ENCODE results near the gene AMPH.

Gene AMPH

DNA sequence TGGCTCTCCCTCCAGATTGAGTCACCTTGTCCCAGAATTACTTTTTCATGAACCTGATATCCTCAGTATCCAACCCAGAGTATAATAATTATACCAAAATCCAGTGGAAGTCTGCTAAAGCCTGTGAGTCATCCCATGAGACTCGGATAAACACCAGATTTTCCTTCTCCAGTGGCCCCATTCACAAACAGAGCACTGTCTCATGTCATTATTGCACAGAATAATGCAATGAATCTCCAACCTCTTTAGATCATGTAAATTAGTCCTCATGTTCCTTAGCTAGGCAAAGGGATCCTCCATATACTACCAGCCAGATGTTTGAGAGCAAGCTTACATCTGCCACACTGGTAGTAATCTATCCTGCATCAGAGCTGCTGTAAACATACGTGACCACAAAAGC is 89.0 kb downstream of the AMPH start:
- DNase-seq (ENCODE audit: low read depth): no peak

DNA sequence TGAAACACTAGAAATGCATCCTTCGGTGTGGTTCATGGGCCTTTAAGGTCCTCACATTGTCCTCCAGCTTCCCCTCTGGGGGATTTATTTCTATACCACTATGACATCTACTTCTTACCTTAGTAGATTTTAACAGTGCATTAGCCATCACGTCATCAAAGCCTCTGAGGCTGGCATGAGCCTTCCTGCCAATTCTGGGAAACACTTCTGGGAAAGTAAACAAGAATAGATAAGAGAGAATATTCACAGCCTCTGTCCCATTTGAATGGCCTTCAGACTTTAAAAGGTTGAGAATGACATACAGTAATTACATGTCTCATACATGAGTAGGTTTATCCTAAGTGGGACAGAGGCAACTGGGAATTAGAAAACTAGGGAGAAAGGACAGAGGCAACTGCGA is 89.7 kb downstream of the AMPH start:
- DNase-seq (ENCODE audit: low read depth): no peak

DNA sequence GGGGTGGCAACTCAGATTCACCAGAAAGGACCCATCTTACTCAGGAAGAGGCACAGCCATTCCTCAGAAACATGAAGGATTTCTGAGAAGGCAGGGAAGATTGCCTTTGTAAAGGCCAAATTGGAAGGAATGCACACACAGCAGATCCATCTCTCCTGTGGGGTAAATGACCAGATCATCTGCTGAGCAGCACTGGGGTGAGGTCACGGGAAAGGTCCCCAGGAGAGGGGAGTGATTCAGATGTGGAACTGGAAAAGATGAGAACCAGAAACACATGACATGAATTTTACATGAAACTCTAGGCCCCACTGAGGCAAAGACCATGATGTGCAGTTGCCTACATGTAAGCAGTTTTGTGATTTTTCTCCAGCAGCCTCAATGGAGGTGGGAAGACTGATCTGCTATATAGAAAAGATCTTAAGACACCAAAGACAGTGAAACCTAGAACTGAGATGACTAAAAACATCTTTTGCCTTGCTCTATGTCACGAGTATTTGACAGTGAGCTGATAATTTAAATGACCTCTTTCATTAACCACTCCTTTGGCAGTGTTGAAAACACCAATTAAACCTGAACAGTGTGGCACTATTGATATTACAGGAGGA is 91.6 kb downstream of the AMPH start:
- no peak for DNase-seq (ENCODE audit: low read depth)

DNA sequence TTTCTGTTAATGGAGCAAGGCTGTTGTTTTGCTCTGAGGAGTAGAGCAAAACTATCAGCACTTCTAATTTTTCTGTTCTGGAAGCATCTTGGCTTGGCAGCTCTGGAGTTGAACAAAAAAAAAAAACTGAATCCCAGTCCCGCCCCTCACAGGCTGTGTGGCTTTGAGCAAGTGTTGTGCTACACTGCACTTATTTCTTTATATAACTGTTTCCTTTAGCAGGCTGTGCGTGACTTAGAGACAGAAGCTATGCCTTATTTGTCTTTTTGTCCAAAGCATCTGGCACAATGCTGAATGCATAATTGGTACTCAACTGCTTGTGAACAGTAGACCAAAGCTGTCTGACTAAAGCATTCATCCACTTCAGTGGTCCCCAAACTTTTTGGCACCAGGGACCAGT is 96.1 kb downstream of the AMPH start:
- DNase-seq (ENCODE audit: low read depth): no peak

DNA sequence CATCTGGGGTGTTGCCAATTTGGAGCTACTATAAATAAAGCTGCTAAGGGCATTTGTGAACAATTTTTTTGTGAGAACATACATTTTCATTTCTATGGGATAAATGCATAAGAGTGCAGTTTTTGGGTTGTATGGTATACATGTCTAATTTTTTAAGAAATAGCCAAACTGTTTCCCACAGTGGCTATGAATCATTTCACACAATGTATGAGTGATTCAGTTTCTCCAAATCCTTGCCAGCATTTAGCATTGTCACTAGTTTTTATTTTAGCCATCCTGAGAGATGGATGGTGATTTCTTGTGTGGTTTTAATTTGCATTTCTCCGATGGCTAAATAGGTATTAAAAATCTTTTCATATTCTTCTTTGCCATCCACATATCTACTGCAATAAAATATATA is 105.3 kb downstream of the AMPH start:
- DNase-seq (ENCODE audit: low read depth): no peak

DNA sequence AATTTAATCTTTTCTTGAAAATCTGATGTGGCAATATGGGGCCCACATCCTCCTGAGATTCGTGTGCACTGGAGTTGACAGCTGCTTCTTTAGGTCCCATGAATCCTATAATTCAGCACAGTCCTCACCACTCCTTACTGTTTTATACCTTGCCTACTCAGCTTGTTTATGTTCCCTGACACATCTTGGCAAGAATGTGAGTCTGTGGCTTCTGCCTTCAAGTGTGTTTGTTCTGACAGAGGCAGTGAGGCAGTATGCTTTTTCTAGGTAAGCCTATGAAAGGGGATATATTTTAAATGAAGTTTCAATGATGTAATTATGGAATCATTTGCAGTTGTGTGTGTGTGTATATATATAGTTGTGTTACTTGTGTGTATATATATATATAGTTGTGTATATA is 106.4 kb downstream of the AMPH start:
- DNase-seq (ENCODE audit: low read depth): no peak

DNA sequence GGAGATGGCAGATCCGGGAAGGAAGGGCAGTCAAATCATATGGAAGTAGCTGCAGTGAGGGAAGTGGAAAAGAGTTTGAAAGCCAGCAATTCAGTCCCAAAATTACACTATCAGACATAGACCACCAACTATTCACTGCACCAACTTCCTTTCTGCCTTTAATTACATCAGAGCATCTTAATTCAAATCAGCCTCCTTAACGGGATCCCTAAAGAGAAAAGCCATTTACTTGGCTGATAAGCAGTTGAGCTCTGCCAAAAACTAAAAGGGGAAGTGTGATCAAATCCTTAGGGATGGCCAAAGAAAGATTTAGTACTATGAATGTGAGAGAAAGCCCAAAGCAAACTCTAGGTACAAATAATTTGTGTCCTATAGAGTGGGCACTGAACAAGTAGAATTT is 110.4 kb downstream of the AMPH start:
- no peak for DNase-seq (ENCODE audit: low read depth)

DNA sequence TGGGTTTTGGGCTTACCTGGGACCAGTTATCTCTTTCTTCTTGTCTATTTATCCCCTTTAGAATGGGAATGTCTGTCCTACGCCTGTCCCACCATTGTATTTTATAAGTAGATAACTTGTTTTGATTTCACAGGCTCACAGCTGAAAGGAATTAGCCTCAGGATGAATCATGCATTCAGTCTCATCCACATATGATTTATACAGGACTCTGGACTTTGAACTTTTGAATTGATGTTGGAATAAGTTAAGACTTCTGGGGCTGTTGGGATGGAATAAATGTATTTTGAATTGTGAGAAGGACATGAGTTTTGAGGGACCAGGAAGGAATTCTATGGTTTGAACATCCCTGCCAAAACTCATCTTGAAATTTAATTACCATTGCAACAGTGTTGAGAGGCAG is 112.6 kb downstream of the AMPH start:
- DNase-seq (ENCODE audit: low read depth): no peak

DNA sequence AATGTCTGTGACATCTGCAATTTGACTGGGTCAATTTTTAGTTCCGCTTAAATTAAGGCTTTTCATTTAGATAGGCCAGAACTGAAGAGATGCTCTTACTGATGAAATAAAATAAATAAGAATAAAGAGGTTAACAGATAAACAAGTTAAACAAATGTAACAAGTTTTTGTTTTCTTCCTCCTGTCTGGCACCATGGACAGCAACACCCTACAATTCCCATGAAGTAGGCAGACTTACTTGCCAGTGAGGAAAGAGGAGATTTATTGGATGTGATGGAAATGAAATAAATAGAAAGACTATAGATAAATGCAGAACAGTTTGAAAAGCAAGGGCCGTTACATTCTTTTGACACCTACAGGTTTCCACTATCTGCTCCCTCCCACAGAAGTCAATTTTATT is 118.5 kb downstream of the AMPH start:
- no peak for DNase-seq (ENCODE audit: low read depth)

DNA sequence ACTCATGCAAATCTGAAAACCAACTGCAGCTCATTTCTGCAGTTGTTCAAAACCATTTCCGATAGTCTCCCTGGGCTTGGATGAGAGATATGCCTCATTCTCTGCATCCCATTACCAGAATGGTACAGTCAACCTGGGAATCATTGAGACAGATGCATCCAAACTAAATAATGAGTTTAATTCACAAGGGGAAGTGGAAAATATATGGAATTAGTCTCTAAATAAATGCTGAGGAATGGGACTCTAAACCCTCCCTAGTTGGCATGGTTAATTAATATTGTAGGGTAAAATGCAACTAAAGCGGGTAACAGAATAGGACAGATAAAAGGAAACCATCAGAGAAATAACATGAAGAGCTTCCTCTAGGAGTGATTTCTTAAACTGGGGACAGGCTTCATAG is 118.9 kb downstream of the AMPH start:
- no peak for DNase-seq (ENCODE audit: low read depth)

DNA sequence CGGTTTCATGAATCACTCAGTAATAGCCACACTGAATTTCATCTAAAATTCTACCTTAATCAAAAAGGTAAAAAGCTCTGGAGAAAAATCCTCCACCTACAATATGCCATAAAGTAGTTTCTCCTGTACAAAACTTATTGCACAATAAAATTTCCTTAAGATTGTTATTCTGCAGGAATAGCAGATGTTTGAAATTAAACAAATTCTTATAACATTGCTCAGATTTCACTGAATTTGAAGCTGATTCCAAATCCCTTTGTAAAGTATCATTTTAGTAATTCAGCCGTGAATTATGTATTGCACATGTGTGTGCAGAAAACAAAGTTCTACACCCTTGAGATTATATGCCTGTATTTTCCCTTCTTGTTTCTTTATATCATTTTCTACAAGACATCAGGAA is 123.8 kb downstream of the AMPH start:
- no peak for DNase-seq (ENCODE audit: low read depth)

DNA sequence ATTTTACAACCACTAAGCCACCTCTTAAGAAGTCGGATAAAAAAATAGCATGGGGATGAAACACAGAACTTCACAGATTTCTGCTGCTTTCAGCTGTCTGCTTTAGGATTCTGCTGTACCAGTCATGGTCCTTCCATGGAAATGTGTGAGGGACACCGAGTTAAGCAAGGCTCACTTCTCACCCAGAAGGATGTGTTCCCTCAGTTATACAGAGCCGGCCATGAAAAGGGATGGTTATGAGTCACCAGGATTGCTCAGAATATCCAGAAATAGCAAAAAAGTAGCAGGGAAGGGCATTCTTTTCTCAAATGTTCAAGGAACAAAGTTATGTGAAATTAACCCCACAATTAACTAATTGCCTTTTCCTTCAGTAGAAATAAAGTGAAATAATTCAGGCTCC is 124.4 kb downstream of the AMPH start:
- DNase-seq (ENCODE audit: low read depth): no peak

DNA sequence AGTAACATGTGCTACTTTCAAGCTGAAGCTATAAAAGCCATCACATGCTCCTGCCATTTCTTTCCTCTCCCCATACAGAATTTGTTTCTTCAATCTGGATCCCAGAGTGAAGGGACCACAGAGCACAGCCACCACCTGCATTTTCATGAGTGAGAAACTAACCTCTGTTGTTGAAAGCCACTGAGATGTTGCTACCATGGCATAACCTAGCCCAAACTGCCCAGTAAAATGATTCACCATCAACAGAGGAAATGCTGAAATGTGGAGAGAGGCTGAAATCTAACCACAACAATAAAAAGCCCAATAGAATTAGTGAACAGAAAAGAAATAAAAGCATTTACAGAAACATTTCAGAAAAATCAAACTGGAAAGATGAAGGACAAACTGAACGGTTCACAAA is 125.2 kb downstream of the AMPH start:
- DNase-seq (ENCODE audit: low read depth): no peak

DNA sequence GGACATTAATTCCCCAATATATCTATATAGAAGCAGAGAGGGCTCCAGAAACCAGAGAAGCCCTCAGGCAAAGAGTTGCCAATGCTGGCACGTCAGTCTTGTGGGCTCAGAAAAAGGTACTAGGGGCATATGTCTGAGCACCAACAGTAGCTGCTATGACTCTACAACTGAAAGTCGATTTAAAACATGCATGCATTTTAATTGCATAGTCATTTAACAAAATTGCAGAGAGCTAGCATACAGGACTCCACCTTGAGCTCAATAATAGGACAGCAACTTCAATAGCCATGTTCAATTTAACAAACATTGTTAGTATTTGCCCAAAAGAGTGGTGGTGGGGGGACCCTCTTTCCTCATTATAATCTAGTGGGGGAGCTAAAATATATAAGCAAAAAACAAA is 126.5 kb downstream of the AMPH start:
- no peak for DNase-seq (ENCODE audit: low read depth)

DNA sequence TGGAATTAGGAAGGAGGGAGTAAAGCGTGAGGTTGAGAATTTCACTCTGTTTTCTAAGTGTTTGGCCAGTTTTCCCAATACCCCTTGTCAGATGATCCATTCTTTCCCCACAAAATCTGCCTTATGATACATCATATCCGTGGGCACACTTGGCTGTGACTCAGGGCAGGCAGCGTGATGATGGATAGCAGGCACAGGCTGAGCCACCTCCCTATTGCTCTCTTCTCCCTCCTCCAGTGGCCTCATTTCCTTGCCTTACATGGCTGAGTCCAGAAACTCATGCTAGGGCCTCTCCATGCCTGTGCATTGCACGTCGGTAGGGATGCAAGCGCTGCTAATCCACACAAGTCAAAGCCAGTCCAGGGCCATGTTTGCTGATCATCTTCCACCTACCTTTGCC is 128.3 kb downstream of the AMPH start:
- no peak for DNase-seq (ENCODE audit: low read depth)

DNA sequence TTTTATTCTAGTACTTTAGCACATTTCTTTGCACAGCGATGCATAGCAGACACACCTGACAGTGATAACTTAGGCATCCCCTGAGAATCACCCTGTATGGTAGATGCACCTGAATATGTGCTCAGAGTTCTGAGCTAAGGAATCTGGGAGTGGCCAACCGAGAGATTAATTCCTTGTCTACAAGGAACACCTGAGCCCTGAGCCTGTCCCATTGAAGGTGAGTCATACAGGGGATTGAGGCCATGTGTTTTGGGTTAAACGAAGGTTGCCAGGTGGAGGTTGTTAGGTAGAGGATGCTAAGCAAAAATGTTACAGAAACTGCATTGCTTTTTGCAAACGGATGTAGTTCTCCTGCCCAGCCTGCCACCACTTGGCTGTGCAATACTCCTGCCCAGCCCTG is 128.9 kb downstream of the AMPH start:
- DNase-seq (ENCODE audit: low read depth): no peak

DNA sequence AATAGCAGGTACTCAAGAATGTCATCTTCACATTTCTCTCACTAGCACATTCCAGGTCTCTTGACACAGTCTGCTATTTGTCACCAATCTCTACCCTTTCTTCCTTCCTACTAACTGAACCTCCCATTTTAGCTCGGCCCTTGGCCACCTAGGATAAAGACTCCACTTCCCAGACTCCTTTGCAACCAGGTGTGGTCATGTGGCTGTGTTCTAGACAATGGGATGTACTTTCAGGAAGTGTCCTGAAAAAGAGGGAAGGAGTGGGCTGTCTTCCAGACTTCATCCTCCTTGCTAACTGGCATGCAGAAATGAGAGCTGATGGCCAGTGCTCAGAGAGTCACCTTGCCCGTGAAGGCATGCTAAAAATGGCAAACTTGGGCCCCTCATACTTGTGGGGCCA is 139.2 kb downstream of the AMPH start:
- DNase-seq (ENCODE audit: low read depth): no peak

DNA sequence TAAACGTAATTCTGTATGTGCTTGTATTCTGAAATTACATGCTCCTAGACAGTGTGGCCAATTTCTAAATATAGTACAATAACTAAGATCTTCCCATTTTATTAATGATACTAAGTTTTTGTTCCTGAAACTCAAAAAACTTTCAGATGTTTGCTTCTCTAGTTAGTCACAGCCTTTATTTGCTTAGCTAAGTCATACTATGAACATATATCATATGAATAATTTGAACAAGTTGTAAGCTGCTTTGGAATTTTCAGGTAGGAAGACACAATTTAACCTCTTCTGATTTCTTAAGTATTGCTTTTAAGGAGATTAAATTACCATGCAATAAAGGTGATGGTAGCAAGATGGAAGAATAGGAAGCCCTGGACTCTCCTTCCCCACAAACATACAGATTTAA is 148.7 kb downstream of the AMPH start:
- DNase-seq (ENCODE audit: low read depth): no peak

DNA sequence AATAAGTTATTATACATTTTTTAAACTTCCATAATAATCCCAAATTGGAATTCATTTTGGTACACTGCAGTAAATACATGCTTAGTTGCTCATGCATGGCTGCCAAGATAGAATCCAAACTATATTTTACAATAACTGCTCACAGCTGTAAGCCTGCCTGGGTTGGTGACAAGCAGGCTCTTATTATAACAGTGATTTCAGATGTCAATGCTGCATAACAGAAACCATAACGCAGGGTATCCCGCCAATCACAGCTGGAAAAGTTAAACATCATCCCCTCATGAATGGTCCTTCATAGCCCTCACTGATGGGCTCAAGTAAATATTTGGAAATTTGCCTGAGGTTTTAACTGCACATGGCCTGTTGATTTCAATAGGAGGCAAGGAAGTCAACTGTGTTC is 149.8 kb downstream of the AMPH start:
- DNase-seq (ENCODE audit: low read depth): no peak

DNA sequence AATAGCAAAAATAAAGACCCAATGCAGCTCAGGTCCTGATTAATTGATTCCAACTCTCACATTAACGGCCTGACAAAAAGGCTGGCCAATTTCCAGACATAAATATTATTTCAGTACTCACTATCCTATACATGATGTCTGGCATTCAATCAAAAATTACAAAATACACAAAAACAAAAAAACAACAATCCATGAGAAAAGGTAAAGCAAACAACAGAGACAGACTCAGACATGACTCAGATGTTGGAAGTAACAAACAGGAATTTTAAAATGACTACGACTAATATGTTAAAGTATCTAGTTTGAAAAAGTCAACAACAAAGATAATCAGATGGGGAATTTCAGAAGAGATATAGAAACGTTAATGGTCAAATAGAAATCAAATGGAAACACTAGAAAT is 152.8 kb downstream of the AMPH start:
- DNase-seq (ENCODE audit: low read depth): no peak

DNA sequence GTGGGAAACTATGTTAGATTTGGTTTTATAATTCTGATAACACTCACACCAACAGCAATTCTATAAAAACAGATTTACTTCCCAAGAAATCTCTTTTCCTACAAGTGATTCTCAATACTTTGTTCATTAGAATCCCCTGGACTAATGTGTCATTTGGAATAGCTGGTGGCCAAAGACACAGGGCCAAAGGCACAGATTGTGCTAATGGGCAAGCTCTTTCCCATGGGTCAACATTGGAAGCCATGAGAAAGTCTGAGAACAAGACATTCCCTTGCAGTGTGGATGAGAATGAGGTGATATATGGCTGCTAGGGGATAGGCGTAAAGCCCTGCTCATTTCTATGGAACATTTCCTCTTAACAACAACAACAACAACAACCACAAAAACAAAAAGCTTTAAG is 153.8 kb downstream of the AMPH start:
- DNase-seq (ENCODE audit: low read depth): no peak

DNA sequence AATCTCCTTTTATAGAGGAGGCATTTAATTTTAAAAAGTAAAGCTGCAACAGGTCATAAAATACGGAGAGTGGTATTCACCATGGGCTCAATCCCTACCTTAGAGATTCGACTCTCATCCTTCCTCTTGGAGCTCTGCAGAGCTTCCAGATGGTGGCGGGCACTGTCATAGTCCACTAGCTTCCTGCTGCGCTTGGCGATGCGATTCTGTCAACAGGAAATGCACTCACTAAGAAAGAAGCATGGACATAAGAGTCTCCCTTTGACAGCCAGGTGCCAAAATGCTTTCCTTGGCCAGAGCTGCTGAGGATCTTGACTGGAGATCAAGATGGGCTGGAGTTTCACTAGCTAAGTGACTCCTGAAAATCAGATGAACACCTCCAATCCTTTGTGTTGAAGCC is 154.4 kb downstream of the AMPH start:
- no peak for DNase-seq (ENCODE audit: low read depth)

DNA sequence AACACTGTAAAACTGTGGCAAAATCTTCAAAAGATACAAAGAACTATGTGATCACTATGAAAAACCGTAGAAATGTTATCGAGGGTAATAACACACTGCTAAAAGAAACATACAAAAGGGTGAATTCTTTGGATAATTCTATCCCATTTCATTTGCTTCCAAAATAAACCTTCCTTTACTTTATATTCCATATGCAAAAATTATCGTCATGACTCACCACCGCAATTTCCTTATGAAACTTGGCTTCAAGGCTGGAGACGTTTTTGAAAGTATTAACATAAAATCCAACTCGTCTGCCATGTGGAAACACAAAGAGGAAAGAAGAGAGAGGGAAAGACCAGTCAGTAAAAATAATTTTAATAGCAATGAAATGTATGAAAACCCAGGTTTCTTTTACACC is 165.2 kb downstream of the AMPH start:
- no peak for DNase-seq (ENCODE audit: low read depth)

DNA sequence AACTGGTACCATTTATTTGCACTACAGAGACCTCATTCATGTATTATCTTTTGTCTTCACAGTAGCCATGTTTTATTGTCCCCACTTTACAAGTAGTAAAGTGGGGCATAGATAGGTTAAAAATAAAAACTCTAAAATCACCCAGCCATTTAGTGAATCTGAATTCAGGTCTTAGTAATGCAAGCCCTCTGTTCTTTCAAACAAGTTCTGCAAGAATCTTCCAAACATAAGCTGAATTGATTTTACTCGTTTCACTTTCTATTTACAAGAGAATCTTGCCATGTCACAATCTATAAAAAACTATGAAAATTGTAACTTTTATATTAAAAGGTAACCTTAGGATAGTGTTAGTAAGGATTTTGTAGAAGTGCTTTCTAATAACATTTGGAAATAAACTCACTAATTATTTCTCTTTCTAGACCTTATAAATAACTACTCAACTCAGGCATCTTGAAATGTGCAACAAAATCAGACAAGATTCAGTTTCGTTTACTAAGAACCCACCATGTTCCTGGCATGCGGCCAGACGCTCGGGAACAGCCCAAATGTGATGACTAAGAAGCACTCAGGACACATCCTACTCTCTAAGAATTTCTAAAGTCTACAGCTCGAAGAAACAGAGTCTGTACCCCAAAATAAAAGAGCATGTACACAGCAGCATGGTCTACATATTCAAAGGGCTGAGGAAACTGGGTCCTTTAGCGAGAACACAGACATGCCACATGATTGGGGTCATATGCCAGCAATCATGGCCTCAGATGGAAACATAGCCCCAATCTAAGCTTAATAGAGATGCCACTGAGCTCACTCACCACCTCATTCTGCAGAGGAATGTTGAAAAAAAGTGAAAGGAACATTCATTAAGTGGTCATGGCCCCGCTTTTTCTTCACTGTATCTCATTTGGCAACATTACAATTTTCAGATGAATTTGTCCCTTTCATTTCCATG is 167.6 kb downstream of the AMPH start:
- peak; percentile 73 for DNase-seq (ENCODE audit: low read depth)

Data from activated T-cell treated with anti-CD3 and anti-CD28 coated beads for 24 hours (primary cell).